GM18909 (cell line): ENCODE results near the gene SNX3.
"Not testable (repeated sequence)": the region's sequence is repeated elsewhere in the genome, so short reads cannot be mapped to it uniquely, and the experiment has no call there.

ENCODE experiments used
- ATAC-seq: cut with Tn5 transposase; IDR thresholded peaks from one replicate; pipeline ENCODE4 v1.9.1; 2021; ENCODE audit warnings: mild to moderate bottlenecking; ENCODE audit not compliant: unreplicated experiment, poor library complexity

The SNX3 gene

GRCh38 chr6:108260809-108261569 lies at the start of gene SNX3:
Gene SNX3, minus strand, starts transcription at chr6:108261040. Its CDS starts 119 bp downstream, at chr6:108260921.
- ATAC-seq, result peak; percentile 92

DNA sequence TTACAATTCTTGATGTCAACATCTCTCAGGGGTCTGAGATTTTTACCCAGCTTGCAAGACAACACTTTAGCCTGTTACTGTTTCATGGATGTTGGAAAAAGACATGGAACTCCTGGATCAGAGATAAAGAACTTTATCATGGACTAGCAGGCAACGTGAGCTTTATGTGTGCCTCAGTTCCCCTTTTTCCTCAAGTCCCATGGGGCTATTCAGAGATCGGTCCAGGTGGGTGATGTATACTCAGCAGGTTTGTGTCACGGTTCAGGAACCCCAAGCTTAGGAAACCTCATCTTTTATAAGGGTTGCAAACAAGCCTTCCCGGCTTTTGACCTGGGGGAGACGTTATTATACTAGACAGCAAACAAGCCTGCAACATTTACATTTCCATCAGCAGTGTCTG lies 49.0 kb upstream of the SNX3 start:
- no peak for ATAC-seq

GRCh38 chr6:108308641-108309040 lies 47.8 kb upstream of the SNX3 start:
- not testable (repeated sequence) for ATAC-seq

DNA sequence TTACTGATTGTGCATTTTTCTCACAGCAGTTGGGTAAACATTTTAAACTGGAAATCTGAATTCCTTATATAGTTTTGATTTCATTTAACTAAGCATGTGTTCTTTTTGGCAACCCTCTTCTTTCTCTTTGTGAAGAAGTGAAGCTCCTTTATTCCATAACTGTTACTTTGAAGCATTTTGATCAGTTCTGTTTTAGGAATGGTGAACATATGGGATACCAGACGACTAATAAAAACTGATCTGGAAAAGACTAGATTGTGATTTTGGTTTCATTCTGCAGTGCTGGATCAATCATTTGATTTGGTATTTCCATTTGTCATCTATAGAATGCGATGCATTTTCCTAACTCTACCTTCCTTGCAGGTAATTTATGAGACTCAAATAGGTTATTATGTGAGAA lies 43.8 kb upstream of the SNX3 start:
- no peak for ATAC-seq

DNA sequence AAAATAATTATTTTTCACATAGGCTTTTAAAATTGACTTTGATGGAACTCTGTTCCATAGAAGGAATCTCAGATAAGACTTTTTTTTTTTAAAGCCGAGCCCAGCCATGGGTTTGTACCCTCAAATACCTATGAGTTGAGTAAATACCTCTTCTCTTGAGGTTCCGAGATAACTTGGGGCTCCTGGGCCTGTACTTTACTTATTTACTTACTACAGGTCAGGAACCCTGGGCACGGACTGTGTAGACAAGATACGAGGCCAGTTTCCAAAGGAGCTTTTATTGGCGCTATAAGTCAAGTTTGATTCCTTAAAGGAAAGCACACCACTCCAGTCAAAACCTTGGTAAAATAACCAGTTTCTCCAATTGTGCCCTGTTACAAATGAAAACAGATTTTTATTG lies 41.5 kb upstream of the SNX3 start:
- no peak for ATAC-seq

- no peak for ATAC-seq
These were observed 34.8 kb upstream of the SNX3 start for GRCh38 chr6:108295676-108296075.

GRCh38 chr6:108294727-108295625 lies 34.1 kb upstream of the SNX3 start, which contains the start of gene AFG1L:
Gene AFG1L, plus strand, starts transcription at chr6:108295054. Its CDS starts 26 bp downstream, at chr6:108295080.
- ATAC-seq, result peak; percentile 92

GRCh38 chr6:108294297-108294726 lies 33.5 kb upstream of the SNX3 start:
- ATAC-seq, result peak; percentile 27

- ATAC-seq, result no peak
These were observed 32.9 kb upstream of the SNX3 start for GRCh38 chr6:108293527-108294296.

DNA sequence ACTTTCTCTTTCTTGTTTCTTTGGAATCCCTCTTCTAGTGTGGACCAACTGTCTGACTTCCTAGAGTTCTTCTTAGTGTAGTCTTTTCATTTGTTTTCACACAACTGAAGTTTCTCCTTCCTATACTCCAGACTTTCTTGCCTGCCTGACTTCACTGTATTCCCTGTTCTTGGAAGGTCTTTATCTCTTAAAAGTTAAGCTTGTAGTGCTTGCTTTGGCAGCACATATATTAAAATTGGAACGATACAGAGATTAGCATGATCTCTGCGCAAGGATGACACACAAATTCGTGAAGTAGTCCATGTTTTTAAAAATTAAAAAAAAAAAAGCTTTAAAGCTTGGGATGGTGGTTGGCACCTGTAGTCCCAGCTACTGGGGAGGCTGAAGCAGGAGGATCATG lies 31.7 kb upstream of the SNX3 start:
- not testable (repeated sequence) for ATAC-seq

DNA sequence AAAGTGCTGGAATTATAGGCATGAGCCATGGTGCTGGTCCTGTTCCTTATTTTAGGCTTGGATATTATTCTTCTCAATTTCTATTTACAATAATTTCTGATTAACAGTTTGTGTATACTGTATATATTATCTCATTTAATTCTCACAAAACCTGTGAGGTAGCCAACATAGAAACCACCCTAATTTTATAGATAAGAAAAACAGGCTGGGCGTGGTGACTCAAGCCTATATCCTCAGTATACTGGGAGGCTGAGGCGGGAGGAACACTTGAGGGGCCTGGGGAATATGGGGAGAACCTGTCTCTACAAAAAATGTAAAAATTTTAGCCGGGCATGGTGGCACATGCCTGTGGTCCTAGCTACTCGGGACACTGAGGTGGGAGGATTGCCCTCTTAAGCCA lies 30.3 kb upstream of the SNX3 start:
- no peak for ATAC-seq

- no peak for ATAC-seq
These were observed 27.9 kb upstream of the SNX3 start for GRCh38 chr6:108288742-108289141.

- no peak for ATAC-seq
These were observed 26.5 kb upstream of the SNX3 start for GRCh38 chr6:108287373-108287772.

DNA sequence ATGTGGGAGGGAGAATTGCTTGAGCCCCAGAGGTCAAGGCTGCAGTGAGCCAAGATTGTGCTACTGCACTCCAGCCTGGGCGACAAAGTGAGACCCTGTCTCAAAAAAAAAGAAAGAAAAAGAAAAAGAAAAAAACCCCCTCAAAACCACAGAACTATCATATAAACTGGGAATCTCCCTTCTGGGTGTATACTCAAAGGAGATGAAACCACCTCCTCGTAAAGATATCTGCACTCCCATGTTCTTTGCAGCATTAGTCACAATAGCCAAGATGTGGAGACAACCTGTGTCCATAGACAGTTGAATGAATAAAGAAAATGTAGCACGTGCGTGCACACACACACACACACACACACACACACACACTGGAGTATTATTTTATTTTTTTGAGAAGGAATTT lies 25.5 kb upstream of the SNX3 start:
- no peak for ATAC-seq

GRCh38 chr6:108285381-108285780 lies 24.5 kb upstream of the SNX3 start:
- ATAC-seq, result no peak

DNA sequence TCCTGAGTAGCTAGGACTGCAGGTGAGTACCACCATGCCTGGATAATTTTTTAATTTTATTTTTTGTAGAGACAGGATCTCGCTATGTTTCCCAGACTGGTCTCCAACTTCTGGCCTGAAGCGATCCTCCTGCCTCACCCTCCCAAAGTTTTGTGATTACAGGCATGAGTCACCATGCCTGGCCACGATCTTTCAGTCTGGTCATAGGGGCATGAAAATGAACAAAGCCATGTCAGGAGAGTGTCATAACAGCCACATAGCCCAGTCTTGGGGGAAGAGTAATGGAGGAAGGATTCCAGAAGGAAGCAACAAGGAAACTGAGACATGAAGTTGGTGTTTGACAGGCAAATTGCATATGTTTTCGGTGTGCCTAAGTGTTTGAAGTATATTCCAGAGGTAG lies 17.0 kb upstream of the SNX3 start:
- no peak for ATAC-seq

DNA sequence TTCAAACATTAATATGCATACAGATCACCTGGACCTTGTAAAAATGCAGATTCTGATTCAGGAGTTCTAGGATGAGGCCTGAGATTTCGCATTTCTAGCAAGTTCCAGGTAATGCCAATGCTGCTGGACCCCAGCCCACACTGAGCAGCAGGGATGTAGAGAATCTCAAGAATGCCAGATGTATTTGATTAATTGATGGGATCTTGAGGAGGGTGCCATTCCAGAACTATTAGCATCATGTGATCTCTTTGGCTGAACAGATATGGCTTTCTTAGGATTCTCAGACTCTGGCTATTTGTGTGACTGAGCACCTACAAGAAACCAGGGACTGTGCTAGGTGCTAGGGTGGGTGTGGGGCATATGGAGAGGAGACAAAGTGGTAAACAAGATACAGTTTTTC lies 16.5 kb upstream of the SNX3 start:
- ATAC-seq, result no peak

GRCh38 chr6:108275976-108276375 lies 15.1 kb upstream of the SNX3 start:
- ATAC-seq, result no peak

- no peak for ATAC-seq
These were observed 13.7 kb upstream of the SNX3 start for GRCh38 chr6:108274546-108274945.

- not testable (repeated sequence) for ATAC-seq
These were observed 9.1 kb upstream of the SNX3 start for GRCh38 chr6:108269955-108270354.

GRCh38 chr6:108268845-108269244 lies 8.0 kb upstream of the SNX3 start:
- ATAC-seq, result no peak
